ENCODE data around the gene FOXK1. TPM values are rescaled to one million over a fixed set of nuclear protein-coding genes. Genes with fewer than 3 reads are reported as not detected.

FOXK1 gene
- total and polyA plus RNA-seq, 2 donors (not counting 1 experiment from before 2014, with no cell fraction given) = 5.2 to 26.9 TPM

DNA sequence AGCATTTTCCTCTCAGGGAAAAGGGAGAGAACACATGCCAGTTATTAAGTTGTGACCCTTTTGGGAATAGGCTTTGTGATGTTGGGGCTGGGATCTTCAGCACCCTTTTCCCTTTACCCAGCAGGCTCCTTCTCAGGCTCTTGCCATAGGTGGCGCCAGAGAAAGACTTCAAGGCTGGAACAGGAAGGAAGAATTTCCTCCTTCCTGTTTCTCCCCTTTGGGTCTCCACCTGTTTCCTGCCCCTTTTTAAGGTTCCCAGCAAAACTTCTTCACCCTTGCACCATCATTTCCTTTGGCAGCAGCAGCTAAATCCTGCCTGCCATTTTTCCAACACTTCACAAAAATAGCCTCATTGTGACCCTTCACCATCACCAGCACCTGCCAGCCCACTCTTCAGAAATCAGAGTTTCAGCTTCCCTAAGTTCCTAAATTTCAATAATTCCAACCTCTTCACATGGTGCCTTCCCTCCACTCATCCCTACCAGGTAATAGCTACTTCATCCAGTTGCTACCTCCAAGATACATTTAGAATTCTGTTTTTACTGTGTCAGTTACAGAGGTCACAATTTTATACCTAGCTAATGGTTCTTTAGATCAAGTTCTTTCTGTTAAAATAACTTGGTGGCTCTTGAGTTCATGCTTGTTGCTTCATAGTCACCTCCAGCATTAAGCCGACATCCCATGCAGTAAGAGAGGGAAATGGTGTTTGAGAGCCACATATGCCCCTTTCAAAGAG lies 22.4 kb upstream of the FOXK1 start:
- Histone ChIP-seq H3K4me1 (ENCODE audit: control insufficient read depth, extremely low read depth, insufficient read depth, low read length) (peaks cover 3% of the 10 kb centered on the region), H3K27me3 (ENCODE audit: control insufficient read depth, insufficient read depth, low read length) (no peaks in the 10 kb centered on the region), H3K4me2 (ENCODE audit: extremely low read depth, insufficient read depth, low read length) (no peak overlapping the region), H3K9ac (ENCODE audit: insufficient read depth, low read length) (no peak overlapping the region), H3K27ac (ENCODE audit: insufficient read depth, low read length) (no peak overlapping the region), H3K9me3 (ENCODE audit: control insufficient read depth, insufficient read depth, low read depth, low read length) (no peaks in the 10 kb centered on the region), H3K36me3 (ENCODE audit: control insufficient read depth, insufficient read depth, low read length) (no peaks in the 10 kb centered on the region), H3K79me2 (ENCODE audit: control insufficient read depth, insufficient read depth, low read length) (no peaks in the 10 kb centered on the region), H2AFZ (ENCODE audit: low read length) (no peak overlapping the region), H3K4me3 (replicated peaks in 1 of 4; ENCODE audit: control extremely low read depth in 1 of 4, insufficient read depth in 1 of 4, low read depth in 3 of 4, low read length in 4 of 4) (no peak overlapping the region), H4K20me1 (ENCODE audit: control insufficient read depth, extremely low read depth, insufficient read depth, low read length) (no peaks in the 10 kb centered on the region)
- no peak for DNase-seq (ENCODE audit: low read depth in 2 of 2)
- TF ChIP-seq EZH2 (IDR thresholded peaks at IDR 0.05; ENCODE audit: low read length, missing control alignments) (no peak), CTCF (conservative IDR thresholded peaks at IDR 0.05 in 1 of 2, IDR thresholded peaks at IDR 0.05 in 1 of 2; ENCODE audit: low read depth in 1 of 2, low read length in 2 of 2) (no peak)

GRCh38 chr7:4661871-4662270 lies 20.2 kb upstream of the FOXK1 start:
- no peak overlapping the region for H3K4me3 ChIP-seq (replicated peaks in 1 of 4; ENCODE audit: control extremely low read depth in 1 of 4, insufficient read depth in 1 of 4, low read depth in 3 of 4, low read length in 4 of 4)
- H3K27ac ChIP-seq (ENCODE audit: insufficient read depth, low read length) = no peak overlapping the region
- peaks cover 8% of the 10 kb centered on the region for H3K4me1 ChIP-seq (ENCODE audit: control insufficient read depth, extremely low read depth, insufficient read depth, low read length)
- H3K4me2 ChIP-seq (ENCODE audit: extremely low read depth, insufficient read depth, low read length) = peak overlapping the region; percentile 7
- no peaks in the 10 kb centered on the region for H3K27me3 ChIP-seq (ENCODE audit: control insufficient read depth, insufficient read depth, low read length)
- peak; percentile 39 to 68 for DNase-seq (ENCODE audit: low read depth in 2 of 2)
- no peaks in the 10 kb centered on the region for H3K36me3 ChIP-seq (ENCODE audit: control insufficient read depth, insufficient read depth, low read length)
- no peak for TF ChIP-seq CTCF (conservative IDR thresholded peaks at IDR 0.05 in 1 of 2, IDR thresholded peaks at IDR 0.05 in 1 of 2; ENCODE audit: low read depth in 1 of 2, low read length in 2 of 2)
- TF ChIP-seq EZH2 (IDR thresholded peaks at IDR 0.05; ENCODE audit: low read length, missing control alignments) = no peak
- no peaks in the 10 kb centered on the region for H3K9me3 ChIP-seq (ENCODE audit: control insufficient read depth, insufficient read depth, low read depth, low read length)
- no peak overlapping the region for H3K9ac ChIP-seq (ENCODE audit: insufficient read depth, low read length)
- no peak overlapping the region for H2AFZ ChIP-seq (ENCODE audit: low read length)
- H3K79me2 ChIP-seq (ENCODE audit: control insufficient read depth, insufficient read depth, low read length) = no peaks in the 10 kb centered on the region
- no peaks in the 10 kb centered on the region for H4K20me1 ChIP-seq (ENCODE audit: control insufficient read depth, extremely low read depth, insufficient read depth, low read length)

GRCh38 chr7:4663239-4664018 lies 18.7 kb upstream of the FOXK1 start:
- no peak overlapping the region for H3K9ac ChIP-seq (ENCODE audit: insufficient read depth, low read length)
- peaks cover 14% of the 10 kb centered on the region for H3K4me1 ChIP-seq (ENCODE audit: control insufficient read depth, extremely low read depth, insufficient read depth, low read length)
- H2AFZ ChIP-seq (ENCODE audit: low read length) = no peak overlapping the region
- H3K4me3 ChIP-seq (replicated peaks in 1 of 4; ENCODE audit: control extremely low read depth in 1 of 4, insufficient read depth in 1 of 4, low read depth in 3 of 4, low read length in 4 of 4) = no peak overlapping the region
- no peaks in the 10 kb centered on the region for H4K20me1 ChIP-seq (ENCODE audit: control insufficient read depth, extremely low read depth, insufficient read depth, low read length)
- H3K4me2 ChIP-seq (ENCODE audit: extremely low read depth, insufficient read depth, low read length) = no peak overlapping the region
- no peaks in the 10 kb centered on the region for H3K79me2 ChIP-seq (ENCODE audit: control insufficient read depth, insufficient read depth, low read length)
- no peak for TF ChIP-seq CTCF (conservative IDR thresholded peaks at IDR 0.05 in 1 of 2, IDR thresholded peaks at IDR 0.05 in 1 of 2; ENCODE audit: low read depth in 1 of 2, low read length in 2 of 2)
- no peak for TF ChIP-seq EZH2 (IDR thresholded peaks at IDR 0.05; ENCODE audit: low read length, missing control alignments)
- H3K9me3 ChIP-seq (ENCODE audit: control insufficient read depth, insufficient read depth, low read depth, low read length) = no peaks in the 10 kb centered on the region
- no peak for DNase-seq (ENCODE audit: low read depth in 2 of 2)
- no peaks in the 10 kb centered on the region for H3K36me3 ChIP-seq (ENCODE audit: control insufficient read depth, insufficient read depth, low read length)
- H3K27ac ChIP-seq (ENCODE audit: insufficient read depth, low read length) = no peak overlapping the region
- no peaks in the 10 kb centered on the region for H3K27me3 ChIP-seq (ENCODE audit: control insufficient read depth, insufficient read depth, low read length)

Measured in fibroblast of lung (primary cell).